Stimulated activated naive B cell treated with anti-CD40 and anti-IgM and Interleukin-4, amounts not matched to agents 10 μg/mL and 1 μg/mL and 100 μg/mL, for 72 hours (primary cell): Measurements from ENCODE around the gene ANKRD39.
"Not testable (repeated sequence)": the region's sequence is repeated elsewhere in the genome, so short reads cannot be mapped to it uniquely, and the experiment has no call there.

Source experiments
- ATAC-seq, 2 donors: fragments of 150-1000 bp; cut with Tn5 transposase; replicated peaks; 2 replicates each; pipeline ENCODE4 v1.10.0; 2021; ENCODE audit warnings: moderate library complexity in 1 of 2
- DNase-seq: peaks from one replicate; pipeline ENCODE4 v3.0.0; 2021
- H3K27ac Mint-ChIP-seq: one replicate; pipeline ENCODE4 v1.8.0; 2022; ENCODE audit warnings: mild to moderate bottlenecking, mixed read lengths
- H3K27me3 Mint-ChIP-seq, 2 donors: one replicate each; pipeline ENCODE4 v1.8.0; 2022; ENCODE audit warnings: mixed read lengths in 2 of 2
- H3K36me3 Mint-ChIP-seq, 2 donors: one replicate each; pipeline ENCODE4 v1.8.0; 2022; ENCODE audit warnings: mixed read lengths in 2 of 2, mild to moderate bottlenecking in 1 of 2
- H3K4me1 Mint-ChIP-seq, 2 donors: one replicate each; pipeline ENCODE4 v1.8.0; 2022; ENCODE audit warnings: mixed read lengths in 2 of 2, mild to moderate bottlenecking in 1 of 2
- H3K4me3 Mint-ChIP-seq, 2 donors: one replicate each; pipeline ENCODE4 v1.8.0; 2022; ENCODE audit warnings: mild to moderate bottlenecking in 2 of 2, mixed read lengths in 2 of 2, moderate library complexity in 1 of 2
- H3K9me3 Mint-ChIP-seq, 2 donors: one replicate each; pipeline ENCODE4 v1.8.0; 2022; ENCODE audit warnings: mixed read lengths in 2 of 2, mild to moderate bottlenecking in 1 of 2

ANKRD39 gene

GRCh38 chr2:96869822-96870625 lies 12.2 kb upstream of the ANKRD39 start, which contains the start of gene SEMA4C:
TSS of gene SEMA4C (minus strand) at chr2:96870080. CDS start at chr2:96867886, 2,194 bp downstream.
- Mint-ChIP-seq H3K9me3 (no peaks in the 10 kb centered on the region), H3K4me3 (peak within 1 kb of the TSS; percentile 80 to 89), H3K36me3 (peaks cover 23 to 34% of the 10 kb centered on the region in 2 donors), H3K27ac (peak within 1 kb of the TSS; percentile 93), H3K4me1 (peaks cover 42 to 60% of the 10 kb centered on the region in 2 donors), H3K27me3 (peaks cover 0 to 23% of the 10 kb centered on the region in 2 donors)
- DNase-seq (peak; percentile 49), ATAC-seq (peak; percentile 6 to 13)

GRCh38 chr2:96869281-96869821 lies 11.5 kb upstream of the ANKRD39 start:
- DNase-seq, result no peak
- Mint-ChIP-seq H3K27me3 (peaks cover 0 to 23% of the 10 kb centered on the region in 2 donors), H3K9me3 (no peaks in the 10 kb centered on the region), H3K4me1 (peaks cover 37 to 53% of the 10 kb centered on the region in 2 donors), H3K27ac (no peak overlapping the region), H3K36me3 (peaks cover 29 to 41% of the 10 kb centered on the region in 2 donors), H3K4me3 (peak overlapping the region; percentile 80 to 89)
- ATAC-seq, result peak in 1 of 2 donors; percentile 3

DNA sequence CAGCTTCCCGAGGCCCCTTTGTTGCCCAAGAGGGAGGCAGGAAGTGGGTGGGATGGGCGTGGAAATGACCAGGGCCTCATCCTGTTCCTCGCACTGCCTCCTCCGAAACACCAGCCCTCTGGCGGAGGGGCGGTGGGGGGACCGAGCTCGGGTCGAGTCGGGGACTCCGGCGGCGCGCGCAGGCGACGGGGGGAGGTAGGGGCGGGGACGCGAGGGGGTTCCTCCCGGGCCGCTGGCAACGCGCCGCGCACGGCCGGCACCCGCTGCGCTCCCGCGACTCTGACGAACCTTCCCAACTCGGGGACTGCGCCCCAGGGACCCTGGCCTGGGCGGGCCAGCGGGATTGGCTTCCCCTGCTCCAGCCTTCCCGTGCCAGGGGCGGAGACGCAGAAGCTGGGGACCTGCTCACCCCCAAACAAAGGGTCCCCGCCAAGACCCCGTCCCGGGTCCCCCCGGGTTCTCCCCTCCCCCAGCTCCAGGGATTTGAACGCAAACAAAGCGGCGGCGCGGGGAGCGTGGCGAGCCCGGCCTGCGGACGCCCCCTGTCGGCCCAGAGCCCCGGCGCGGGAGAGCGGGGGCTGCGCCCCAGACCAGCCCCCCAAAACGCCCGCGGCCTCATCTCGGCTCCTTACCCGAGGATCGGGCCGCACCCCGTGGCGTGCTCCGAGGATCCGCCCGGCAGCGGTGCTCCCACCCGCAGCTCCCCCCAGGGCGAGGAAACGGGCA lies 10.9 kb upstream of the ANKRD39 start:
- Mint-ChIP-seq H3K9me3 (no peaks in the 10 kb centered on the region), H3K36me3 (peaks cover 31 to 42% of the 10 kb centered on the region in 2 donors), H3K4me3 (peak overlapping the region; percentile 80 to 85), H3K27ac (peak overlapping the region; percentile 88), H3K27me3 (peaks cover 0 to 23% of the 10 kb centered on the region in 2 donors), H3K4me1 (peaks cover 32 to 47% of the 10 kb centered on the region in 2 donors)
- peak; percentile 41 for DNase-seq
- peak; percentile 40 to 42 for ATAC-seq

DNA sequence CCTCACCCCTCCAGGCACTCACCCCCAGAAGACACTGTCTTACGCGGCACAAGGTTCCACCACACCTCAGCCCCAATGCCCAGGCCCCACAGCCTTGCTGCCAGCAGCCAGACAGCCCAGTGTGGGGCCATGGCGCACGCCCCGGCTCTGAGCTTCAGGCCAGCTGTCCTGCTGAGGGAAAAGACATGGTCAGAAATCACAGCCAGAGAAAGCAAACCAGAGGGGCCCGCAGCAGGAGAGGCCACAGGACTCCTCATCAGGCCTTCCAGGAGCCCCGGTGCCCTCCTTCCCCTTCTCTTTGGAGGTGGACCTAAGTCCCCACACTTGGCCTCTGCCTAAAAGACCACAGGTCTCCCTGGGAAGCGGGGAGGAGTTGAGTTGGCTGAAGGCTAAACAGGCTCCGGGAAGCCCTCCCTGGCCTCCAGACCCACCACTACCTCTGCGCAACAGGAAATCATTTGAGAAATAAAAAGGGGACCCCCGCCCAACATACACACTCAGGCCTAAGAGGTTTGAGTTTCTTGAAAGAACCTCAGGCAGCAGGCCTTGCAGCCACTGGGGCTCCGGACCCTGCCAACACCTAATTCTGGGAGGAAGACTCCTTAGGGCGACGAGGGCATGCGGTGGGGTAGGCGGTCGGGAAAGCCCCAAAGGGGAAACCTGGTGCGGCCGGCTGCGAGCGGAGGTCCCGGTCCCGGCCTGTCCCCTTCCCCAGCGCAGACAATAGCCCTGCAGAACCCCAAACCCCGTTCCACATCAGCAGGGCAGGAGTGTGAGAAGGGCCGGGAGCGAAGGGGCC lies 10.1 kb upstream of the ANKRD39 start:
- H3K9me3 Mint-ChIP-seq, result no peaks in the 10 kb centered on the region
- ATAC-seq (peak; percentile 4 to 17), DNase-seq (no peak)
- H3K36me3 Mint-ChIP-seq, result peaks cover 39 to 47% of the 10 kb centered on the region in 2 donors
- H3K27ac Mint-ChIP-seq, result peak overlapping the region; percentile 88
- H3K27me3 Mint-ChIP-seq, result peaks cover 0 to 29% of the 10 kb centered on the region in 2 donors
- peak overlapping the region; percentile 80 to 85 for H3K4me3 Mint-ChIP-seq
- peaks cover 27 to 39% of the 10 kb centered on the region in 2 donors for H3K4me1 Mint-ChIP-seq

- Mint-ChIP-seq H3K36me3 (peaks cover 40 to 51% of the 10 kb centered on the region in 2 donors), H3K9me3 (no peaks in the 10 kb centered on the region), H3K4me3 (peak overlapping the region; percentile 80 to 85), H3K27ac (peak overlapping the region; percentile 88), H3K27me3 (peaks cover 0 to 29% of the 10 kb centered on the region in 2 donors), H3K4me1 (peaks cover 24 to 31% of the 10 kb centered on the region in 2 donors)
- ATAC-seq (no peak), DNase-seq (no peak)
Measured at GRCh38 chr2:96866986-96867755, 9.4 kb upstream of the ANKRD39 start.

GRCh38 chr2:96866586-96866985 lies 8.8 kb upstream of the ANKRD39 start:
- peaks cover 24 to 31% of the 10 kb centered on the region in 2 donors for H3K4me1 Mint-ChIP-seq
- H3K27me3 Mint-ChIP-seq, result peaks cover 0 to 29% of the 10 kb centered on the region in 2 donors
- DNase-seq (no peak), ATAC-seq (no peak)
- peak overlapping the region; percentile 9 for H3K27ac Mint-ChIP-seq
- H3K36me3 Mint-ChIP-seq, result peaks cover 45 to 57% of the 10 kb centered on the region in 2 donors
- H3K9me3 Mint-ChIP-seq, result no peaks in the 10 kb centered on the region
- H3K4me3 Mint-ChIP-seq, result peak overlapping the region; percentile 22 to 32

DNA sequence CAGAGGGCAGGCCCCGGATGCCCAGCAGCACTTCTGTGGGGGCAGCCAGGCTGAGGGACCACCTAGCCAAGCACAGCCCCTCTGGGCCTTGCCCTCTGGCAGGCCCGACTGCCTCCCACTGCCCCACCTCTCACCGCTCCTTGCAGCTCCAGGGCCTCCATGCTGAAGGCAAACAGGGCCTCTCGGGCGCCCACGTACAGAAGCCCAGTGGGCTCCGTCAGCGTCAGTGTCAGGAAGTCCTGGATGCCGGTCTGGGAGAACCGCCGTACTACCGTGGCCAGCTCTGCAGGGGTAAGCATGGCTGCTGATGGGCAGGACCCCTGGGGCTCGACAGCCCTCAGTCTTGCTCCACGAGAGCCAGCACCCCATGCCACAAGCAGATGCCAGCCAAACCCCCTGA lies 8.3 kb upstream of the ANKRD39 start:
- no peak overlapping the region for H3K27ac Mint-ChIP-seq
- ATAC-seq (no peak), DNase-seq (no peak)
- peaks cover 49 to 61% of the 10 kb centered on the region in 2 donors for H3K36me3 Mint-ChIP-seq
- H3K27me3 Mint-ChIP-seq, result peaks cover 0 to 29% of the 10 kb centered on the region in 2 donors
- no peaks in the 10 kb centered on the region for H3K9me3 Mint-ChIP-seq
- H3K4me3 Mint-ChIP-seq, result no peak overlapping the region
- peaks cover 24 to 33% of the 10 kb centered on the region in 2 donors for H3K4me1 Mint-ChIP-seq

- no peak for DNase-seq
- peaks cover 54 to 64% of the 10 kb centered on the region in 2 donors for H3K36me3 Mint-ChIP-seq
- H3K4me3 Mint-ChIP-seq, result peak overlapping the region in 1 of 2 donors; percentile 12
- H3K27ac Mint-ChIP-seq, result peak overlapping the region; percentile 25
- H3K4me1 Mint-ChIP-seq, result peaks cover 20 to 28% of the 10 kb centered on the region in 2 donors
- ATAC-seq, result no peak
- no peaks in the 10 kb centered on the region for H3K9me3 Mint-ChIP-seq
- peaks cover 0 to 29% of the 10 kb centered on the region in 2 donors for H3K27me3 Mint-ChIP-seq
Measured at GRCh38 chr2:96865654-96866053, 7.8 kb upstream of the ANKRD39 start.

GRCh38 chr2:96864343-96865091 lies 6.7 kb upstream of the ANKRD39 start:
- Mint-ChIP-seq H3K4me3 (no peak overlapping the region), H3K36me3 (peaks cover 61 to 70% of the 10 kb centered on the region in 2 donors), H3K27me3 (peaks cover 0 to 29% of the 10 kb centered on the region in 2 donors), H3K4me1 (peaks cover 21 to 34% of the 10 kb centered on the region in 2 donors), H3K27ac (no peak overlapping the region), H3K9me3 (no peaks in the 10 kb centered on the region)
- DNase-seq, result no peak
- no peak for ATAC-seq

DNA sequence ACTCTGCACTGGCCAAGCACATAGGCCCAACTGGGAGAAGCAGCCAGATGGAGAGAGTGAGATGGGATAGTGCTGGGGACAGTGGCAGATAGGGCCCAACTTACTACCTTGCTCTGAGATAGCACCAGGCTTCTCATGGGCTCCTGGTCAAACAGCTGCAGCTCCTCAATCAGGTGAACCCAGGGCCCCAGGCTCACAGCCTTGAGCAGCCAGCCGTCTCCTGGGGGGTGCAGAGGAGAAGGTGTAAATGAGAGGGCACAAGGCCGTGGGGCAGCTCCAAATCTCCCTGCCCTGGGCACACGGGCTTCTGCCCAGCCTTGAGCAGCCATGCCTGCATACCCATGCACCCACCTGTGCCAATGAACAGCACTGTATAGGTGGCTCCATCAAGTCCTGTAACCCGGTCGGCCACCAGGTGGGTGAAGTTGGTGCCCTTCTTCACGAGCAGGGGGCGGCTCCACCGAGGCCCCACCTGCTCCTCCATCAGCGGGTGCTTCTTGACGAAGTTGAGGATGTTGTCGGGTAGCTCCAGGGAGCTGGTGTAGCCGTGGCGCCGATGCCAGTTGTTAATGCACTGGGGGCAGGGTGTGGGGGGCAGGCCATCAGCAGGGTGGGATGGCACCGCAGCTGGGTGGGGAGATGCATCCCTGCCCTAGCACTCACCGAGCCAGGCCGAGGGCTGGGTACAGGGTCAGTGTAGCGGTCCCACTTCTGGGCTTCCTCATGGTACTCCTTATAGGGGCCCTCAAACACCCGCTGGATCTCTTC lies 5.9 kb upstream of the ANKRD39 start:
- peaks cover 0 to 29% of the 10 kb centered on the region in 2 donors for H3K27me3 Mint-ChIP-seq
- H3K36me3 Mint-ChIP-seq, result peaks cover 61 to 70% of the 10 kb centered on the region in 2 donors
- H3K27ac Mint-ChIP-seq, result no peak overlapping the region
- peaks cover 28 to 41% of the 10 kb centered on the region in 2 donors for H3K4me1 Mint-ChIP-seq
- DNase-seq (no peak), ATAC-seq (no peak)
- H3K4me3 Mint-ChIP-seq, result no peak overlapping the region
- no peaks in the 10 kb centered on the region for H3K9me3 Mint-ChIP-seq

DNA sequence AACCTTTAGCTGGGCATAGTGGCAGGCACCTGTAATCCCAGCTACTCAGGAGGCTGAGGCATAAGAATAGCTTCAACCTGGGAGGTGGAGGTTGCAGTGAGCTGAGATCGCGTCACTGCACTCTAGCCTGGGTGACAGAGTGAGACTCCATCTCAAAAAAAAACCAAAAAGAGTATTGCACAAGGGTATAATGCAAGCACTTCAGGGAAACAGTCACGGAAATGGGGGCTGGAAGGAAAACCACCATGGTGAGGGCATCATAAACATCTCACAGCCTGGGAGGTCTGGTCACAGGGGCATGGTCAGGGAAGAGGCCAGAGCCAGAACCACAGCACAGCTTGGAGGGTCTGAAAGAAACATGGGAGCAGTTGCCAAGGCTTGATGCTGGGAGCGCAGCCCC lies 5.2 kb upstream of the ANKRD39 start:
- not testable (repeated sequence) for H3K4me3 Mint-ChIP-seq, ATAC-seq, H3K27ac Mint-ChIP-seq, DNase-seq, H3K9me3 Mint-ChIP-seq
- peaks cover 0 to 29% of the 10 kb centered on the region in 2 donors for H3K27me3 Mint-ChIP-seq
- peaks cover 28 to 42% of the 10 kb centered on the region in 2 donors for H3K4me1 Mint-ChIP-seq
- H3K36me3 Mint-ChIP-seq, result peaks cover 61 to 70% of the 10 kb centered on the region in 2 donors

- peaks cover 30 to 44% of the 10 kb centered on the region in 2 donors for H3K4me1 Mint-ChIP-seq
Measured at GRCh38 chr2:96861074-96861473, 3.3 kb upstream of the ANKRD39 start.

More at GRCh38 chr2:96861074-96861473, 3.3 kb upstream of the ANKRD39 start:
- DNase-seq (no peak), ATAC-seq (no peak)
- H3K27me3 Mint-ChIP-seq, result peaks cover 0 to 14% of the 10 kb centered on the region in 2 donors
- H3K4me3 Mint-ChIP-seq, result no peak overlapping the region
- no peak overlapping the region for H3K27ac Mint-ChIP-seq
- H3K9me3 Mint-ChIP-seq, result no peaks in the 10 kb centered on the region
- peaks cover 49 to 54% of the 10 kb centered on the region in 2 donors for H3K36me3 Mint-ChIP-seq
